HFFc6 (cell line): ENCODE measurements around the gene BCAS4. TPM values are rescaled to one million over a fixed set of nuclear protein-coding genes. Genes with fewer than 3 reads are reported as not detected.
"Not testable (repeated sequence)": the region's sequence is repeated elsewhere in the genome, so short reads cannot be mapped to it uniquely, and the experiment has no call there.

Source experiments
- DNase-seq: peaks from one replicate; pipeline ENCODE4 v3.0.0-alpha.2; 2018
- H3K27ac Mint-ChIP-seq: 2 replicates; pipeline ENCODE4 v1.8.0; 2020; ENCODE audit warnings: mild to moderate bottlenecking, mixed read lengths
- H3K27me3 Mint-ChIP-seq: 2 replicates; pipeline ENCODE4 v1.8.0; 2021; ENCODE audit warnings: mild to moderate bottlenecking, moderate library complexity, mixed read lengths; ENCODE audit not compliant: insufficient read depth
- H3K36me3 Mint-ChIP-seq: 2 replicates; pipeline ENCODE4 v1.8.0; 2021; ENCODE audit warnings: low read depth, mixed read lengths
- H3K4me1 Mint-ChIP-seq: 2 replicates; pipeline ENCODE4 v1.8.0; 2020; ENCODE audit warnings: low read depth, mixed read lengths
- H3K4me3 Mint-ChIP-seq: 2 replicates; pipeline ENCODE4 v1.8.0; 2020; ENCODE audit warnings: mild to moderate bottlenecking, moderate library complexity, mixed read lengths
- H3K9me3 Mint-ChIP-seq: 2 replicates; pipeline ENCODE4 v1.8.0; 2020; ENCODE audit warnings: mild to moderate bottlenecking, mixed read lengths
- total RNA-seq, 6 experiments: library from RNA; stranded (reverse); fragmentation: NEBNext Ultra II Directional; extraction: Animal tissue kit (Norgen Biotek cat#: 25700); gene quantifications; 2 replicates in 1 of 6; 3 replicates in 5 of 6; pipeline ENCODE4 v1.2.3, GENCODE V29; 2021
- TF ChIP-seq, protein P1 (sequence below): fragments of 200-600 bp; sonication (generic); IDR thresholded peaks from 2 replicates; pipeline ENCODE4 v1.5.0; 2021; ENCODE audit warnings: antibody characterized with exemption, mild to moderate bottlenecking

BCAS4 gene
- total RNA-seq, 6 experiments from 2014 or later = 19.8 to 23.5 (median 21.7) TPM

- H3K36me3 Mint-ChIP-seq = no peaks in the 10 kb centered on the region
- DNase-seq = no peak
- H3K4me1 Mint-ChIP-seq = peaks cover 28% of the 10 kb centered on the region
- TF ChIP-seq, protein P1, sequence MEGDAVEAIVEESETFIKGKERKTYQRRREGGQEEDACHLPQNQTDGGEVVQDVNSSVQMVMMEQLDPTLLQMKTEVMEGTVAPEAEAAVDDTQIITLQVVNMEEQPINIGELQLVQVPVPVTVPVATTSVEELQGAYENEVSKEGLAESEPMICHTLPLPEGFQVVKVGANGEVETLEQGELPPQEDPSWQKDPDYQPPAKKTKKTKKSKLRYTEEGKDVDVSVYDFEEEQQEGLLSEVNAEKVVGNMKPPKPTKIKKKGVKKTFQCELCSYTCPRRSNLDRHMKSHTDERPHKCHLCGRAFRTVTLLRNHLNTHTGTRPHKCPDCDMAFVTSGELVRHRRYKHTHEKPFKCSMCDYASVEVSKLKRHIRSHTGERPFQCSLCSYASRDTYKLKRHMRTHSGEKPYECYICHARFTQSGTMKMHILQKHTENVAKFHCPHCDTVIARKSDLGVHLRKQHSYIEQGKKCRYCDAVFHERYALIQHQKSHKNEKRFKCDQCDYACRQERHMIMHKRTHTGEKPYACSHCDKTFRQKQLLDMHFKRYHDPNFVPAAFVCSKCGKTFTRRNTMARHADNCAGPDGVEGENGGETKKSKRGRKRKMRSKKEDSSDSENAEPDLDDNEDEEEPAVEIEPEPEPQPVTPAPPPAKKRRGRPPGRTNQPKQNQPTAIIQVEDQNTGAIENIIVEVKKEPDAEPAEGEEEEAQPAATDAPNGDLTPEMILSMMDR = no peak
- H3K9me3 Mint-ChIP-seq = no peaks in the 10 kb centered on the region
- no peaks in the 10 kb centered on the region; the same call in 1 of the 2 replicates for H3K27me3 Mint-ChIP-seq
- H3K27ac Mint-ChIP-seq = peak overlapping the region; percentile 88
- peak overlapping the region; percentile 73 for H3K4me3 Mint-ChIP-seq
Observed at GRCh38 chr20:50762045-50762422, 32.8 kb upstream of the BCAS4 start.

- Mint-ChIP-seq H3K9me3 (no peaks in the 10 kb centered on the region), H3K4me1 (peaks cover 28% of the 10 kb centered on the region), H3K27ac (peak overlapping the region; percentile 88), H3K36me3 (no peaks in the 10 kb centered on the region), H3K4me3 (peak overlapping the region; percentile 73), H3K27me3 (peaks cover 2% of the 10 kb centered on the region)
- peak; percentile 51 for DNase-seq
- TF ChIP-seq, protein P1 = no peak
Observed at GRCh38 chr20:50762435-50763220, 32.2 kb upstream of the BCAS4 start.

DNA sequence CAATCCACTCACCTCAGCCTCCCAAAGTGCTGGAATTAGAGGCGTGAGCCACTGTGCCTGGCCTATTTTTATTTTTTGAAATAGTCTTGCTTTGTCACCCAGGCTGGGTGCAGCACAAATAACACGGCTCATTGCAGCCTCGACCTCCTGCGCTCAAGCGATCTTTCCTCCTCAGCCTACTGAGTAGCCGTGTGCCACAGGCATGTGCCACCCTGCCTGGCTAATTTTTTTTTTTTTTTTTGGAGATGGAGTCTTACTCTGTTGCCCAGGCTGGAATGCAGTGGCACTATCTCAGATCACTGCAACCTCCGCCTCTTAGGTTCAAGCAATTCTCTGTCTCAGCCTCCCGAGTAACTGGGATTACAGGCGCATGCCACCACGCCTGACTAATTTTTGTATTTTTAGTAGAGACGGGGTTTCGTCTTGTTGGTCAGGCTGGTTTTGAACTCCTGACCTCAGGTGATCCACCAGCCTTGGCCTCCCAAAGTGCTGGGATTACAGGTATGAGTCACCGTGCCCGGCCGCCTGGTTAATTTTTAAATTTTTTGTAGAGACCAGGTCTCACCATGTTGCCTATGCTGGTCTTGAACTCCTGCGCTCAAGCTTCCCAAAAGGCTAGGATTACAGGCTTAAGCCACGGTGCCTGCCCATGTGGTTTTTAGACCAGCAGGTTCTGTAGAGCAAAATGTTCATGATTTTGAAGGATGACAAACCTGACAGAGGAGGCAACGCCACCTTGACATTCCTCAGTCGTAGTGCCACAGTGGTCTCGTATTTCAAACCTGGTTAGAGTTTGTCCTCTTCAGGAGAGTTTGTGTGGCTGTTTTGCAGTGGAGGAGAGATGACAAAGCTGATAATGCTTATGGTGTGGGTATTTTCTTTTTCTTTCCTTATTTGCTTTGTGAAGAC is 31.1 kb upstream of the BCAS4 start:
- H3K4me1 Mint-ChIP-seq = peaks cover 22% of the 10 kb centered on the region
- H3K27me3 Mint-ChIP-seq, H3K9me3 Mint-ChIP-seq, H3K4me3 Mint-ChIP-seq, H3K27ac Mint-ChIP-seq, H3K36me3 Mint-ChIP-seq, DNase-seq: not testable (repeated sequence)

DNA sequence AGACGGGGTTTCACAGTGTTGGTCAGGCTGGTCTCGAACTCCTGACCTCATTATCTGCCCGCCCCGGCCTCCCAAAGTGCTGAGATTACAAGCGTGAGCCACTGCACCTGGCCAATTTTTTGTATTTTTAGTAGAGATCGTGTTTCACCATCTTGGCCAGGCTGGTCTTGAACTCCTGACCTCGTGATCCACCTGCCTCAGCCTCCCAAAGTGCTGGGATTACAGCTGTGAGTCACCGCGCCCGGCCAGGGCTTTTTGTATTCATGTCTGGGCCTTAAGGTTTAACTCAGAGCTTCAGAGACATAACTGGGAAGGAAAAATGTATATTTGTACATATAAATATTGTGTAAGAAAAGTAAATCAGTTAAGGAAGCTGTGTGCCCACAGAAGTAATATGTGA is 29.6 kb upstream of the BCAS4 start:
- H3K27me3 Mint-ChIP-seq, DNase-seq, H3K36me3 Mint-ChIP-seq, H3K27ac Mint-ChIP-seq, H3K4me3 Mint-ChIP-seq, H3K9me3 Mint-ChIP-seq: not testable (repeated sequence)
- H3K4me1 Mint-ChIP-seq = peaks cover 21% of the 10 kb centered on the region

DNA sequence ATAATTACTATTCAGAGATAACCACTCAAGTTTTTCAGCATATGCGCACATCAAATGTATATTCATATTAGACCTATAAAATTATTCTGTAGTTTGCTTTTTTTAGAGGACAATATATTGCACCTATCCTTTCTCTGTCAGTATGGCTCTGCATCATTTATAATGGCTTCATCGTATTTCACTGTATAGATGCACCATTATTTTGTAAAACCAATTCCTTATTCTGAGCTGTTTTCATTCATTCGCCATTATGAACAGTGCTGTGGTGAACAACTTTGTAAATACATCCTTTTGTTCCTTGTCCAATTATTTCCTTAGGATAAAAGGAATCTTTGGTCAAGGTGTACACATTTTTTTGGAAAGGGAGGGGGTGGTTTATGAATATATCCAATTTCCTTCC is 29.2 kb upstream of the BCAS4 start:
- Mint-ChIP-seq H3K27ac (no peak overlapping the region), H3K9me3 (no peaks in the 10 kb centered on the region), H3K4me3 (no peak overlapping the region), H3K36me3 (no peaks in the 10 kb centered on the region), H3K4me1 (peaks cover 21% of the 10 kb centered on the region), H3K27me3 (peaks cover 5% of the 10 kb centered on the region)
- TF ChIP-seq, protein P1 = no peak
- no peak for DNase-seq

DNA sequence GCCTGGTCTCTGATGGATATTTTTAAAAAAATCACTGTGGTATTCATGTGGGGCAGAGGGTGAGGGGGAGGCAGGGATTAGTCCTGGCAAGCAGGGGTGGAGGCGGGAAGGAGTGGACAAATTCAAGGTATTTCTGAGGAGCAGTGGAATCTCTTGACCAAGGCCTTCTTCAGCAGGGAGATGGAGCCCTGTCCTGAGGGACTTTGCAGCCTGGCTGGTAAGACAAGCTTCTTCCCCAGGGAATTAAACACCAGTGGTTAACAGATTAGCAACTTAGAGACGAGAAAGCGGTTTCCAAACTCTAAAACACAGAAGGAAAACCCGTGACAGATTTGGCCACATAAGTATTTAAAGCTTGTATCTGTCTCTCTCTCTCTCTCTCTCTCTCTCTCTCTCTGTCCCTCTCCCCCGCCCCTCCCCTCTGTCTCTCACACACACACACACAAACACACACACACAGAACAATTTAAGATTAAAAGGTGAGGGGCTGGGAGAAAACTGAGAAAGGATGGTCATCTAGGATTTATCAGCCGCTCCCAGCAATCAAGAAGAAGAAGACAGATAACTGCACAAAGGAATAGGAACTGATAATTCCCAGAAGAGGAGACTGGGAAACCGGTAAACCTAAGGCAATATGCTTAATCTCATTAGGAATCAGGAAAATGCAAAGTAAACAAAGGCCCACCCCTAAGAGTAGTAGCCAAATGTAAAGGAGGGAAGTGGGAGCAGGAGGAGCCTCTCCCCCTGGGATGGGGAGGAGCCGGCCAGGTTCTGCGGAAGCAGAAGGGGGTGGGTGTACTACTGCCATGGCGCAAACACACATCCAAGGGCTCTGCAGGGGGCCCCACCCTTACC is 27.7 kb upstream of the BCAS4 start:
- H3K36me3 Mint-ChIP-seq, H3K27ac Mint-ChIP-seq, H3K9me3 Mint-ChIP-seq, DNase-seq, H3K27me3 Mint-ChIP-seq, H3K4me1 Mint-ChIP-seq, H3K4me3 Mint-ChIP-seq: not testable (repeated sequence)

DNA sequence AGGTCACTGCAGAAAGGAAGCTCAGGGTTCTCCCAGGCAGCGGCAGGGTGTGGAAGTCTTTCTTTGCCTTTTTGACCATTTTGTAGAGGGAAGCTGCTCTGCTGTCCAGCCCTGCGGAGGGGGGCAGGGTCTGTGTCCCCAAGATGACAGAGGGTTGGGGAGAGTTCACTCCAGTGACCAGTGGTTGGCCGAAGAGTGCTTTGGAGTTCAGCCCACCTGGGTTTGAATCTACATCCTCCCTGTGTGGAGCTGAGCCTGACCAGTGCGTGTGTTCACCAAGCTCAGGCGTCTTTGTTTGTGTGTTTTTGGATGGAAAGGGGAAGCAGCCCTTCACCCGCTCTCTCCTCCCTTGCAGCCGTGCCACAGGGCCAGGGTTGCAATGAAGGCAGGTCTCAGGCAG is 25.9 kb upstream of the BCAS4 start:
- not testable (repeated sequence) for H3K4me3 Mint-ChIP-seq, DNase-seq, H3K27ac Mint-ChIP-seq, H3K36me3 Mint-ChIP-seq, H3K9me3 Mint-ChIP-seq, H3K4me1 Mint-ChIP-seq, H3K27me3 Mint-ChIP-seq

DNA sequence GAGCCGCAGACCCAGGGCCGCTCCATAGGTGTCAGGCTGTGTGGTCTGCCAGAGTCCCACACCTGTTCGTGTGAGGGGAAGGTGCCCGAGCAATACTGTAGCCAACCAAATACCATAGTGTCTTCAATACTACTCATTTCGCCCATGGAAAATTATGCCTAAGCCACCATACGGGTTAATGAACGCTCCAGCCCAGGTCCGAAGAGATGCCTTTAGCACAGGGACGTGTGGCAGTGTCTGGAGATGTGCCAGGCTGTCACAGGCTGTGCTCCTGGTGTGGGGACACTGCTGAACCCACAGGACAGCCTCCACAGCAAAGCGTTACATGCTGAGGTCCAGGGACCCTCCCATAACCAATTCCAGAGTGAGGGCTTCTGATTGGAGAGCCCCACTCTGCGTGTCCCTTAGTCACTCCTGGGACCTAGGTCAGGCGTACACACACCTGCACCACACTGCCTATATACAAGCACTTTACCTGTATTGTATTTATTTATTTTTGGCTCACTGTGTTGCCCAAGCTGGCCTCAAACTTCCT is 25.2 kb upstream of the BCAS4 start:
- H3K36me3 Mint-ChIP-seq, H3K4me3 Mint-ChIP-seq, H3K4me1 Mint-ChIP-seq, DNase-seq, H3K9me3 Mint-ChIP-seq, H3K27me3 Mint-ChIP-seq, H3K27ac Mint-ChIP-seq: not testable (repeated sequence)

- H3K4me3 Mint-ChIP-seq, H3K27ac Mint-ChIP-seq, DNase-seq, H3K36me3 Mint-ChIP-seq, H3K9me3 Mint-ChIP-seq, H3K4me1 Mint-ChIP-seq, H3K27me3 Mint-ChIP-seq: not testable (repeated sequence)
Observed at GRCh38 chr20:50771419-50772080, 23.3 kb upstream of the BCAS4 start.
